22Rv1 (cell line): ENCODE data around the gene LAMA2.

Experiments
- ZFX ChIP-seq: fragments of 450-650 bp; IDR thresholded peaks from 2 replicates; pipeline ENCODE4 v1.6.1; 2017; ENCODE audit warnings: antibody characterized with exemption, borderline replicate concordance
- TF ChIP-seq, protein P1 (sequence below): fragments of 450-650 bp; IDR thresholded peaks from 2 replicates; pipeline ENCODE4 v1.5.1; 2017; ENCODE audit warnings: mild to moderate bottlenecking

DNA sequence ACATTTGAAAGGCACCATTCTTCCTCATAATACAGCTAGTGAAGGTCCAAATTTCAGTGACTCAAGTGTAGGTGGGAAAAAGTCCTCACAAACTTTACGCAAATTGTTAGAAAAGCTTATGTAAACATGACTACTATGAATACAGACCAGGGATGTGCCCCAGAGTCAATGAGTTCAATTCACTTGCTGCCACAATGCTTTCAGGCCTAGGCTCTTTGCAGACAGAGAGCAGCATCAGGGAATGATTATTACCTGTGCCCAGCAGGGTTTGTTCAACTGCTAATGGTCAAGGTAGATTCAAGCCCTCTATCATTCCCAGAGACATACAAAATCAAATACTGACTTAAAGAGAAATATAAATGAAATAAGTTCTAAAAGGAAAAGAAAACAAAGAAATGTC lies 84.0 kb downstream of the LAMA2 start:
- TF ChIP-seq, protein P1, sequence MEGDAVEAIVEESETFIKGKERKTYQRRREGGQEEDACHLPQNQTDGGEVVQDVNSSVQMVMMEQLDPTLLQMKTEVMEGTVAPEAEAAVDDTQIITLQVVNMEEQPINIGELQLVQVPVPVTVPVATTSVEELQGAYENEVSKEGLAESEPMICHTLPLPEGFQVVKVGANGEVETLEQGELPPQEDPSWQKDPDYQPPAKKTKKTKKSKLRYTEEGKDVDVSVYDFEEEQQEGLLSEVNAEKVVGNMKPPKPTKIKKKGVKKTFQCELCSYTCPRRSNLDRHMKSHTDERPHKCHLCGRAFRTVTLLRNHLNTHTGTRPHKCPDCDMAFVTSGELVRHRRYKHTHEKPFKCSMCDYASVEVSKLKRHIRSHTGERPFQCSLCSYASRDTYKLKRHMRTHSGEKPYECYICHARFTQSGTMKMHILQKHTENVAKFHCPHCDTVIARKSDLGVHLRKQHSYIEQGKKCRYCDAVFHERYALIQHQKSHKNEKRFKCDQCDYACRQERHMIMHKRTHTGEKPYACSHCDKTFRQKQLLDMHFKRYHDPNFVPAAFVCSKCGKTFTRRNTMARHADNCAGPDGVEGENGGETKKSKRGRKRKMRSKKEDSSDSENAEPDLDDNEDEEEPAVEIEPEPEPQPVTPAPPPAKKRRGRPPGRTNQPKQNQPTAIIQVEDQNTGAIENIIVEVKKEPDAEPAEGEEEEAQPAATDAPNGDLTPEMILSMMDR = no peak
- no peak for TF ChIP-seq ZFX
